Activated B cell treated with CpG ODN at 0.5 μM for 24 hours (primary cell): ENCODE data around the gene LONRF3. TPM values are rescaled to one million over a fixed set of nuclear protein-coding genes. Genes with fewer than 3 reads are reported as not detected.

Experiments used
- ATAC-seq: fragments of 200-7000 bp; cut with Tn5 transposase; one replicate; pipeline ENCODE4 v1.10.0; 2021; ENCODE audit warnings: low read depth, mild to moderate bottlenecking, moderate library complexity
- CTCF ChIA-PET: fragments of 350-600 bp; sonication (Branson Sonifier 250); formaldehyde crosslinking; loops from one replicate; lab custom pipeline; 2021; ENCODE audit warnings: antibody characterized with exemption; lab: Charles Lee
- POLR2A ChIA-PET: fragments of 350-600 bp; sonication (Branson Sonifier 250); formaldehyde crosslinking; loops from one replicate; lab custom pipeline; 2021; ENCODE audit warnings: antibody characterized with exemption; lab: Charles Lee
- DNase-seq: peaks from one replicate; pipeline ENCODE4 v3.0.0; 2022
- H3K27ac Mint-ChIP-seq: one replicate; pipeline ENCODE4 v1.8.0; 2020; ENCODE audit warnings: mixed read lengths
- H3K27me3 Mint-ChIP-seq: one replicate; pipeline ENCODE4 v1.8.0; 2021; ENCODE audit warnings: mixed read lengths
- H3K36me3 Mint-ChIP-seq: one replicate; pipeline ENCODE4 v1.8.0; 2021; ENCODE audit warnings: low read depth, mixed read lengths
- H3K4me1 Mint-ChIP-seq: one replicate; pipeline ENCODE4 v1.8.0; 2021; ENCODE audit warnings: mixed read lengths
- H3K4me3 Mint-ChIP-seq: one replicate; pipeline ENCODE4 v1.8.0; 2020; ENCODE audit warnings: mild to moderate bottlenecking, mixed read lengths
- H3K9me3 Mint-ChIP-seq: one replicate; pipeline ENCODE4 v1.8.0; 2020; ENCODE audit warnings: mixed read lengths
- intact Hi-C: fragments of 100-400 bp; cut with micrococcal nuclease; formaldehyde crosslinking; loops from one replicate; pipeline ENCODE4 v1.15.1; 2024
- total RNA-seq: library from RNA; stranded (reverse); gene quantifications from 2 replicates; pipeline ENCODE4 v1.2.3, GENCODE V29; 2022
- TF ChIP-seq, protein P1 (sequence below): fragments of 200-600 bp; IDR thresholded peaks from one replicate; pipeline ENCODE4 v1.8.0; 2022; ENCODE audit warnings: antibody characterized with exemption, mild to moderate bottlenecking

Gene LONRF3
- total RNA-seq, 1 donor from 2014 or later, result 1.3 TPM

DNA sequence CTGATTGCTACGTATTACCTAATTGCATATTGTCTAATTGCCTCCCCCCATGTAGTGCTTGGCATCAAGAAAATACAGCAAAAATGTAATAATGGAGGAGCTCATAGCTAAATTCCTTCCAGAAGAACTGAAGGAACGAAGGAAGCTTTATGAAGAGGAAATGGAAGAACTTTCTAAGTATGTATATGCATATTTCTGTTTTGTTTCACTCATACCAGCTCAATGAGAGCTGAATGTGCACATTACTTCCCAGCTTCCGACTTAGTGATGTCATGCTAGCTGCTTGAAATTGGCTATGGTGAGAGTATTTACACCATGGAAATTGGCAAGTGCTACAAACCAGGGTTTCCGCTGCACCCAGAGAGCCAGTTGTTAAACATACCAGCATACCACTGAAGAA lies 34.7 kb downstream of the LONRF3 start:
- Mint-ChIP-seq H3K9me3 (no peaks in the 10 kb centered on the region), H3K4me3 (no peak overlapping the region), H3K36me3 (no peaks in the 10 kb centered on the region), H3K27ac (no peak overlapping the region), H3K27me3 (no peaks in the 10 kb centered on the region), H3K4me1 (peaks cover 2% of the 10 kb centered on the region)
- no peak for DNase-seq
- intact Hi-C loops, result loop anchor here (5.0 kb wide), 1 partner anchor 108 kb away; no protein-coding TSS in a partner anchor
- POLR2A ChIA-PET, result interaction anchor here (0.8 kb wide), 1 partner anchor 58 kb away, joined by 6 read pairs; no protein-coding TSS in a partner anchor
- TF ChIP-seq, protein P1, sequence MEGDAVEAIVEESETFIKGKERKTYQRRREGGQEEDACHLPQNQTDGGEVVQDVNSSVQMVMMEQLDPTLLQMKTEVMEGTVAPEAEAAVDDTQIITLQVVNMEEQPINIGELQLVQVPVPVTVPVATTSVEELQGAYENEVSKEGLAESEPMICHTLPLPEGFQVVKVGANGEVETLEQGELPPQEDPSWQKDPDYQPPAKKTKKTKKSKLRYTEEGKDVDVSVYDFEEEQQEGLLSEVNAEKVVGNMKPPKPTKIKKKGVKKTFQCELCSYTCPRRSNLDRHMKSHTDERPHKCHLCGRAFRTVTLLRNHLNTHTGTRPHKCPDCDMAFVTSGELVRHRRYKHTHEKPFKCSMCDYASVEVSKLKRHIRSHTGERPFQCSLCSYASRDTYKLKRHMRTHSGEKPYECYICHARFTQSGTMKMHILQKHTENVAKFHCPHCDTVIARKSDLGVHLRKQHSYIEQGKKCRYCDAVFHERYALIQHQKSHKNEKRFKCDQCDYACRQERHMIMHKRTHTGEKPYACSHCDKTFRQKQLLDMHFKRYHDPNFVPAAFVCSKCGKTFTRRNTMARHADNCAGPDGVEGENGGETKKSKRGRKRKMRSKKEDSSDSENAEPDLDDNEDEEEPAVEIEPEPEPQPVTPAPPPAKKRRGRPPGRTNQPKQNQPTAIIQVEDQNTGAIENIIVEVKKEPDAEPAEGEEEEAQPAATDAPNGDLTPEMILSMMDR, result no peak
- no peak for ATAC-seq
- CTCF ChIA-PET, result interaction anchor here (0.7 to 6.3 kb wide), 6 partner anchors 57 to 170 kb away, joined by 3 to 44 read pairs (median 5); no protein-coding TSS in a partner anchor

DNA sequence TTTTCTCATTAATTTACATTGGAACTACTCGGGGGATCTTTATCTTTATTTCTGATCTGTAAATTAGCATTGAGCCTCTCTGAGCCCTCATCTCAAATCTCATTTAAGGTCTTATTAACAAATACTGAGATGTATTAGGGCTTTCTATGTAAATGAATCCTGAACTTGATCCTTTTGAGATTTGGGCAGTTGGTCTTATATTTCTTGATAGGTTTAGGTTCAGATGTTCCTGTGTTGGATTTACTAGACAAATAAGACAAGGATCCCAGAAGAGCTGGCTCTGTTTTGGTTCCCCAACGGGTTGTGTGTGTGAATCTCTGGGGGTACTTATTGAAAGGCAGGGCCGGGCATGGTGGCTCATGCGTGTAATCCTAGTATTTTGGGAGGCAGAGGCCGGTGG lies 36.1 kb downstream of the LONRF3 start:
- CTCF ChIA-PET, result no interaction called here
- POLR2A ChIA-PET, result no interaction called here
- Mint-ChIP-seq H3K36me3 (no peaks in the 10 kb centered on the region), H3K9me3 (no peaks in the 10 kb centered on the region), H3K4me3 (no peak overlapping the region), H3K27ac (no peak overlapping the region), H3K4me1 (peaks cover 13% of the 10 kb centered on the region), H3K27me3 (no peaks in the 10 kb centered on the region)
- DNase-seq (no peak), ATAC-seq (no peak)
- TF ChIP-seq, protein P1, result no peak
- intact Hi-C loops, result no loop called here

DNA sequence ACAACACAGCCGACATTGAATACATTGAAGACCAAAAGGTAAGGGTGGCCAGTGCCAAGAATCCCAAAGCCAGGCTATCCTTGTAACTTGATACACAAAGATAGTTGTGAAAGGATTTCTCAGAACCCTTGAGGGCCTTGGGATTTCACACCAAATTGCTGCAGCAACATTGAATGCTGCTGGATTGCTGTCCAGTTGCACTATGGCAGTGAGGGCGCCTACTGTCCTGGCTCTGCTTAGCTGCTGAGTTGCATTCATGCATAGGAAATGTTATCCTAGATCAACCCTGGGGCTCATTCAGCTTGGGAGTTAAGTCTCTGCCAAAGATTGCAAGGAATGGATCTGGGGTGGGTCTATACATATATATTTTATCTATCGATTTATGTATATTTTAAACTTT lies 38.7 kb downstream of the LONRF3 start:
- Mint-ChIP-seq H3K36me3 (peaks cover 3% of the 10 kb centered on the region), H3K4me1 (peaks cover 25% of the 10 kb centered on the region), H3K4me3 (no peak overlapping the region), H3K9me3 (no peaks in the 10 kb centered on the region), H3K27ac (peak overlapping the region; percentile 18), H3K27me3 (no peaks in the 10 kb centered on the region)
- CTCF ChIA-PET, result no interaction called here
- ATAC-seq (no peak), DNase-seq (no peak)
- intact Hi-C loops, result no loop called here
- TF ChIP-seq, protein P1, result no peak
- POLR2A ChIA-PET, result no interaction called here

DNA sequence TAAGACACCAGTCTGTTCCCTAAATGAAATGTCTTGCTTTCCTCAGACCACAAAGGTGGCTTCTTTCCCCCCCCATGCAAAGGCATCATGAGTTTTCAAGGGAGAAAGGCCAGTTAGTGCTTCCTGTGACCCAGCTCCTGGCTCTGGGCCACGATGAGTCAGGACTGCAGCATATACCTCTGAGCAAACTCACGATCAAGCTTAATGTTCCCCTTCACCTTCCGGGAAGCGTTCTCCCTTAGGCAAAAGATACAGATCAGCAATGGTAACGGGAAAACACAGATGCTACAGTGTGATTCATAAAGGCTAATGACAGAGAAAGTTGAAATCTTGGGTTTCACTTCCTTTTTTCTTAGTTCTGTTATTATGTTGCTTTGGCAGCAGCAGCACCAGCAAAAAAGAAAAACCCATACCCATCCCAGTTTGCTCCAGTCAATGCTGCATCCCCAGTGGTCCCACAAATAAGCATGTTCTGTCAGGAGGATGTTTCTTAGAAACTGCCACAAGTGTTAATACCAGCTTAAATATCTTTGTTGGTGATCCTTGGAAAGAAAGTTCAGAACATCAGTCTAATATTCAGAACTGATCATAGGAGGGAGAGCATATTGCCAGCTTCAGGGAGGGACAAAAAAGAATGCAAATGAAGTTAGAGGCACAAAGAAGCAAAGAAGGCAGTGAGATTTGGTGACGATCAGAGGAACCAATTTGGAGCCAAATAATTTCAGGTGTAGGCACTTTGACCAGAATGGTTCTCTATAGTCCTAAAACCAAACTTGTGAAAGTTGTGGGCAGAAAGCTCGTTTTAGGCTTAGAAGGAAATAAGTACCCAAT lies 41.2 kb downstream of the LONRF3 start:
- Mint-ChIP-seq H3K9me3 (peaks cover 2% of the 10 kb centered on the region), H3K4me1 (peaks cover 28% of the 10 kb centered on the region), H3K27me3 (no peaks in the 10 kb centered on the region), H3K36me3 (peaks cover 3% of the 10 kb centered on the region), H3K27ac (peak overlapping the region; percentile 94), H3K4me3 (peak overlapping the region; percentile 53)
- peak; percentile 23 for DNase-seq
- intact Hi-C loops, result loop anchor here (1.0 to 5.0 kb wide), 4 partner anchors 10 to 518 kb away; partner anchors contain the start of gene DOCK11
- ChIA-PET POLR2A (interaction anchor here (0.6 to 1.1 kb wide), 4 partner anchors 27 to 185 kb away, joined by 3 read pairs; partner anchors contain the start of gene LONRF3), CTCF (interaction anchor here (0.9 to 1.6 kb wide), 3 partner anchors 11 to 177 kb away, joined by 3 to 8 read pairs (median 4); no protein-coding TSS in a partner anchor)
- peak; percentile 90 for ATAC-seq
- TF ChIP-seq, protein P1, result no peak

DNA sequence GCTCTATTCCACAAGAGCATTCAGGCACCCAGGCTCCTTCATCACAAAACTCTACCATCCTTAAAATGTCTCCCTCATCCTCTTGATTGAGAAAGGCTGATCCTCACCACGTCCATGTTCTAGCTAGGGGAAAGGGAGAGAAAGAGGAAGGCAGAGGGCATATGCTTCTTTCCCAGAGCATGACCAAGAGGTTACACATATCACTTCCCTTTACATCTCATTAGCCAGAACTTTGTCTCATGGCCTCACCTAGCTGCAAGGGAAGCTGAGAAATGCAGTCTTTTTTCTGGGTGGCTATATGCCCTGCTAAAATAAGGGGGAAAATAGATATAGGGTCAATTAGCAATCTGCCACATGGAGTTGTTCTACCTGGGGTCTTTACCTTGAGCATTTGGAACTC lies 42.7 kb downstream of the LONRF3 start:
- intact Hi-C loops, result loop anchor here (5.0 kb wide), 1 partner anchor 520 kb away; the partner anchor contains the start of gene DOCK11
- ATAC-seq, result no peak
- DNase-seq, result no peak
- Mint-ChIP-seq H3K27ac (no peak overlapping the region), H3K9me3 (peaks cover 2% of the 10 kb centered on the region), H3K36me3 (peaks cover 3% of the 10 kb centered on the region), H3K4me3 (no peak overlapping the region), H3K4me1 (peaks cover 28% of the 10 kb centered on the region), H3K27me3 (no peaks in the 10 kb centered on the region)
- TF ChIP-seq, protein P1, result no peak
- ChIA-PET POLR2A (interaction anchor here (1.1 kb wide), 1 partner anchor 41 kb away, joined by 3 read pairs; no protein-coding TSS in a partner anchor), CTCF (no interaction called here)
